Testis (tissue), 3 donors: ENCODE results near the gene WDR73. TPM values are rescaled to one million over a fixed set of nuclear protein-coding genes. Genes with fewer than 3 reads are reported as not detected.

Experiments
- DNase-seq: peaks from one replicate; pipeline ENCODE4 v3.0.0-alpha.2; 2019
- H3K27ac ChIP-seq, 2 donors: fragments of 200-600 bp; sonication (generic); one replicate each; pipeline ENCODE4 v1.5.1; 2019
- H3K27me3 ChIP-seq: fragments of 200-600 bp; sonication (generic); one replicate; pipeline ENCODE4 v1.5.1; 2019
- H3K36me3 ChIP-seq: fragments of 200-600 bp; sonication (generic); one replicate; pipeline ENCODE4 v1.5.1; 2017; ENCODE audit warnings: low read depth; ENCODE audit errors: missing control alignments
- H3K4me1 ChIP-seq: fragments of 200-600 bp; sonication (generic); one replicate; pipeline ENCODE4 v1.5.1; 2019
- H3K4me3 ChIP-seq, 2 donors: fragments of 200-600 bp; sonication (generic); one replicate each; pipeline ENCODE4 v1.5.1; 2017 to 2019
- H3K9me3 ChIP-seq: fragments of 200-600 bp; sonication (generic); one replicate; pipeline ENCODE4 v1.5.1; 2017
- POLR2A ChIP-seq: fragments of 450-650 bp; IDR thresholded peaks from one replicate; pipeline ENCODE4 v1.6.1; 2017; ENCODE audit warnings: antibody characterized with exemption, mild to moderate bottlenecking, moderate library complexity
- WGBS, 2 donors: methylation state at CpG; one replicate each; pipeline ENCODE4 v1.1.5; 2018; 5-methylcytosine and 5-hydroxymethylcytosine counted together
- intact Hi-C: fragments of 100-400 bp; cut with DNase I; formaldehyde crosslinking; loops from one replicate; pipeline ENCODE4 v1.15.1; 2023; ENCODE audit warnings: low total_unique reads
- polyA plus RNA-seq: library from polyadenylated mRNA; stranded (reverse); fragments of 350-450 nt; fragmentation: Illumina TruSeq; extraction: RNeasy Lipid Tissue Mini Kit (QIAGEN cat#74804); gene quantifications from one replicate; pipeline ENCODE4 v1.2.3, GENCODE V29; 2014; ENCODE audit warnings: low read depth, low replicate concordance; ENCODE audit not compliant: insufficient read depth
- total RNA-seq, 2 donors: library from RNA; depleted of rRNA; stranded (reverse); fragments of >200 nt; gene quantifications; one replicate each; pipeline ENCODE4 v1.2.3, GENCODE V29; 2016
- TF ChIP-seq, protein P1 (sequence below), 3 experiments: fragments of 450-650 bp in 2 of 3; fragments of 200-600 bp in 1 of 3; sonication (generic) in 1 of 3; IDR thresholded peaks; one replicate each; pipeline ENCODE4 v1.5.1; 2016 to 2019; ENCODE audit warnings: antibody characterized with exemption in 3 of 3, mild to moderate bottlenecking in 2 of 3, moderate library complexity in 1 of 3

WDR73 gene
- total and polyA plus RNA-seq, 3 donors from 2014 or later, result 38.4 to 49.1 (median 40.4) TPM

DNA sequence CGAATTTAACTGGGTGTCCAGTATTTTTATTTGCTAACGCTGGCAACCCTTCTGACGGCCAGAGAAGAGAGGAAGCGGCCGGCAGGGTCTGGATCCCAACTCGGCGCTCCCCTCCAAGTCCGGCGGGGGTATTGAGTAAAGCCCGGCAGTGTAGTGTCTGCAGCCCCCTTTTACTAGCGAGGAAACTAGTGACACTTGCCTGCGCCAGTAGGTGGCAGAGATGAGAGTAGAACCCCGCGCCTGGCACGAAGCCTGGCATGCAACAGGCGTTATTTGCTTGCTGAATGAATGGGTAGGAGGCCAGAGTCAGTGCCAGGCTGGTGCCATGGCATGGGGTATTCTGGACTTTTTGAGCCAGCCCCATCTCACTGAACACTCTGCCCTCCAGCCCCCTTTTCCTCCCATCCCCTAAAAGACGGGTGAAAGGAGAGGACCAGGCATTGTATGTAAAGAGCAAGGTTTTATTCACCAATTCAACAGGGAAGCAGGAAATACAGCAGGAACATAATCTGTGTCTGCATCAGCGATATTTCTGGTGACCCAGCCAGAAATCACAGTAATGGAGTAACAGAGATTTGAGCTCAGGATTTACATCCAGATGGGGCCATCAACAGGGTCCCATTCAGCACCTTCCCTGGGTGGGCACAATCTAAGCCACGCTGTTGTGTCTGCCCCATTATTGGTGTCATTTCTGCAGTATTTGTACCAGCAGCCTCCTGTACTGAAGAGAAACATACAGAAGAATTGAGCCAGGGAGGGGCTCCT lies 788 bp upstream of the WDR73 start:
- H3K9me3 ChIP-seq, result no peaks in the 10 kb centered on the region
- H3K4me3 ChIP-seq, result peak overlapping the region; percentile 90 to 91
- H3K27ac ChIP-seq, result peak overlapping the region; percentile 64 to 90
- intact Hi-C loops, result no loop called here
- peaks cover 33% of the 10 kb centered on the region for H3K4me1 ChIP-seq
- WGBS, 2 donors, result 1 to 5% methylated on average over 17 to 19 of the region's 19 CpGs
- no peaks in the 10 kb centered on the region for H3K36me3 ChIP-seq
- DNase-seq, result peak; percentile 86
- H3K27me3 ChIP-seq, result no peaks in the 10 kb centered on the region
- TF ChIP-seq, protein P1, sequence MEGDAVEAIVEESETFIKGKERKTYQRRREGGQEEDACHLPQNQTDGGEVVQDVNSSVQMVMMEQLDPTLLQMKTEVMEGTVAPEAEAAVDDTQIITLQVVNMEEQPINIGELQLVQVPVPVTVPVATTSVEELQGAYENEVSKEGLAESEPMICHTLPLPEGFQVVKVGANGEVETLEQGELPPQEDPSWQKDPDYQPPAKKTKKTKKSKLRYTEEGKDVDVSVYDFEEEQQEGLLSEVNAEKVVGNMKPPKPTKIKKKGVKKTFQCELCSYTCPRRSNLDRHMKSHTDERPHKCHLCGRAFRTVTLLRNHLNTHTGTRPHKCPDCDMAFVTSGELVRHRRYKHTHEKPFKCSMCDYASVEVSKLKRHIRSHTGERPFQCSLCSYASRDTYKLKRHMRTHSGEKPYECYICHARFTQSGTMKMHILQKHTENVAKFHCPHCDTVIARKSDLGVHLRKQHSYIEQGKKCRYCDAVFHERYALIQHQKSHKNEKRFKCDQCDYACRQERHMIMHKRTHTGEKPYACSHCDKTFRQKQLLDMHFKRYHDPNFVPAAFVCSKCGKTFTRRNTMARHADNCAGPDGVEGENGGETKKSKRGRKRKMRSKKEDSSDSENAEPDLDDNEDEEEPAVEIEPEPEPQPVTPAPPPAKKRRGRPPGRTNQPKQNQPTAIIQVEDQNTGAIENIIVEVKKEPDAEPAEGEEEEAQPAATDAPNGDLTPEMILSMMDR (IDR thresholded peaks at IDR 0.05), result peak; percentile 33 to 55 (median 42)
- no peak for TF ChIP-seq POLR2A

DNA sequence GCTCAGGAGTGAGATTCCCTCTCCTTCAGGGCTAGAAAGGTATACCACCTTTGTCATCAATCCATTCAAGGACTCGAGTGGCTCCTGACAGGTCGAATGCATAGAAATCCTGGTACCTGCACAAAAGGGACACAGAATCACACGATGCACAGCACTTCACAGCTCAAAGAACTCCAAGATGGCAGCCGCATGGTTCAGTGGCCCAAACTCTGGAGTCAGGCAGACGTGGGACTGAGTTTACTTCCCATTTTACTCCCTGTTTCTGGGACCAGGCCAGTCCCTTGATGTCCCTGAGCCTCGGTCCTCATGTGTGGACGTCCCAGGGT lies 536 bp downstream of the WDR73 start:
- H3K4me3 ChIP-seq, result peak overlapping the region; percentile 90 to 91
- H3K9me3 ChIP-seq, result no peaks in the 10 kb centered on the region
- intact Hi-C loops, result no loop called here
- H3K27me3 ChIP-seq, result no peaks in the 10 kb centered on the region
- peak overlapping the region; percentile 64 to 90 for H3K27ac ChIP-seq
- 6 to 11% methylated on average over 7 of the region's 7 CpGs for WGBS, 2 donors
- H3K4me1 ChIP-seq, result peaks cover 40% of the 10 kb centered on the region
- TF ChIP-seq, protein P1 (IDR thresholded peaks at IDR 0.05), result no peak
- no peak for TF ChIP-seq POLR2A
- no peak for DNase-seq
- no peaks in the 10 kb centered on the region for H3K36me3 ChIP-seq

DNA sequence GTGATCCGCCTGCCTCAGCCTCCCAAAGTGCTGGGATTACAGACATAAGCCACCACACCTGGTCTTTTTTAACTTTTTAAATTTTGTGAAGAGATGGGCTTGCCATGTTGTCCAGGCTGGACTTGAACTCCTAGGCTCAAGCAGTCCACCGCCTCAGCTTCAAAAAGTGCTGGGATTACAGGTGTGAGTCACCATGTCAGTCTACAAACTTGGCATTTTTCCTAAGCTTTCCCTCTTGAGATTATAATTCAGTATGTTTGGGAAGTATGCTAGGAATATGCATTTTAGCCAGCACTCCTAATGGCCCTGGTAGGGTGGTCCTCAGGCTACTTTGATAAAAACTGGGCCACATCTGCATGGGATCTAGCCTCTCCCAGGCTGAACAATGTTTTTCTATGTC lies 4.4 kb downstream of the WDR73 start:
- Histone ChIP-seq H3K27ac (no peak overlapping the region), H3K27me3 (no peaks in the 10 kb centered on the region), H3K36me3 (no peaks in the 10 kb centered on the region), H3K9me3 (no peaks in the 10 kb centered on the region), H3K4me1 (peaks cover 36% of the 10 kb centered on the region), H3K4me3 (no peak overlapping the region)
- TF ChIP-seq POLR2A, result no peak
- TF ChIP-seq, protein P1 (IDR thresholded peaks at IDR 0.05), result no peak
- intact Hi-C loops, result no loop called here
- DNase-seq, result no peak
- WGBS, 2 donors, result 94 to 98% methylated on average over 2 of the region's 2 CpGs

DNA sequence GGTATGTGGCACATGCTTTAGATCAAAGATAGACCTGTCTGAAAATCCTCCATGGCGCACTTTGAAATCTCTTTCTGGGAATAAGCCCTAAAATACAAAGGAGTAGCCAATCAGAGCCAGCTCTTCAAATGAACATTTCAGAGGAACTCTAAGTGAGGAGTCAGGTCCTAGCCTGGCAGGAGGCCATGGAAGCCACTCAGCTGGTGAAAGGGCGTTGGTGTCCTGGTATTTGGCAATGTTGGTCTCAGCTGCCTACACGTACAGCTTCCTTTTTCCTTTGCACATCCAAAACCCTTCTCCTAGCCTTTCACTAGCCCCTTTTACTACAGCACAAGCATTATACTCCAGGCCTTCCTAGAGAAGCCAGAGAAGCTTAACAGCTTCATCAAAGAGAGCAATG lies 5.5 kb downstream of the WDR73 start:
- DNase-seq, result peak; percentile 54
- 56 to 71% methylated on average over 3 of the region's 3 CpGs for WGBS, 2 donors
- Histone ChIP-seq H3K4me3 (no peak overlapping the region), H3K36me3 (no peaks in the 10 kb centered on the region), H3K27me3 (no peaks in the 10 kb centered on the region), H3K9me3 (no peaks in the 10 kb centered on the region), H3K4me1 (peaks cover 34% of the 10 kb centered on the region), H3K27ac (no peak overlapping the region)
- intact Hi-C loops, result no loop called here
- TF ChIP-seq, protein P1 (IDR thresholded peaks at IDR 0.05), result no peak
- TF ChIP-seq POLR2A, result no peak

DNA sequence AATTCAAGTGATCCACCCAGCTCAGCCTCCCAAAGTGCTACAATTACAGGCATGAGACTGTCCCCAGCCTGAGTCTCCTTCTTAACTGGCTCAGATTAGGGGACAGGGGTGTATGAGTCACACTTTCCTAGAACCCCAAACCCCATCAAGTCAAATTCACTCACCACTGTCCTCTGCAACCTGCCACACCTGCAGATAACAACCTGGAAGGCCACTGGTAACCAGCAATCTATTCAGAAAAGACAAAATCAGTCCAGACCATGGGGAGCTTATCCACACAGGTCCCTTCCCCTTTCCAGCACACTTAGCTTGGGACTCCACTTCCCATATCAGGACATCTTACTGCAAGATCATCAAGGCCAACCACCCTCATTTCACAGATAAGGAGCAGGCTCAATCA lies 6.4 kb downstream of the WDR73 start:
- Histone ChIP-seq H3K4me1 (peaks cover 26% of the 10 kb centered on the region), H3K36me3 (no peaks in the 10 kb centered on the region), H3K27ac (no peak overlapping the region), H3K27me3 (no peaks in the 10 kb centered on the region), H3K4me3 (no peak overlapping the region), H3K9me3 (no peaks in the 10 kb centered on the region)
- intact Hi-C loops, result no loop called here
- no peak for DNase-seq
- TF ChIP-seq POLR2A, result no peak
- TF ChIP-seq, protein P1 (IDR thresholded peaks at IDR 0.05), result no peak
